A673 (cell line): ENCODE measurements around the gene ALDH16A1.

Experiments used
- CTCF ChIP-seq: fragments of 300-800, 200-600 bp; sonication (generic); conservative IDR thresholded peaks from 2 replicates; pipeline ENCODE4 v1.5.1; 2017; ENCODE audit warnings: low read depth, mild to moderate bottlenecking, antibody characterized with exemption, low read length, moderate library complexity, mixed read lengths
- EZH2 ChIP-seq: fragments of 200-600 bp; sonication (generic); IDR thresholded peaks from 2 replicates; pipeline ENCODE4 v1.6.1; 2017; ENCODE audit warnings: borderline replicate concordance, low read depth, mild to moderate bottlenecking, mixed read lengths, antibody characterized with exemption, low read length; ENCODE audit not compliant: poor library complexity, severe bottlenecking

GRCh38 chr19:49518033-49518432 is 65.0 kb downstream of the ALDH16A1 start:
- no peak for TF ChIP-seq CTCF
- TF ChIP-seq EZH2: no peak
